Activated naive CD8-positive, alpha-beta T cell treated with anti-CD3 and anti-CD28 coated beads, Interleukin-2, amount 50 U/mL, for 24 hours (primary cell): Measurements from ENCODE around the gene GRIN2D.

ENCODE experiments used
- ATAC-seq: fragments of 150-1000 bp; cut with Tn5 transposase; one replicate; pipeline ENCODE4 v1.10.0; 2021
- DNase-seq: peaks from one replicate; pipeline ENCODE4 v3.0.0; 2021
- H3K27ac Mint-ChIP-seq: one replicate; pipeline ENCODE4 v1.8.0; 2021; ENCODE audit warnings: mild to moderate bottlenecking, mixed read lengths
- H3K27me3 Mint-ChIP-seq: one replicate; pipeline ENCODE4 v1.8.0; 2021; ENCODE audit warnings: mixed read lengths
- H3K36me3 Mint-ChIP-seq: one replicate; pipeline ENCODE4 v1.8.0; 2021; ENCODE audit warnings: low read depth, mixed read lengths
- H3K4me1 Mint-ChIP-seq: one replicate; pipeline ENCODE4 v1.8.0; 2021; ENCODE audit warnings: mixed read lengths
- H3K4me3 Mint-ChIP-seq: one replicate; pipeline ENCODE4 v1.8.0; 2021; ENCODE audit warnings: mild to moderate bottlenecking, moderate library complexity, mixed read lengths
- H3K9me3 Mint-ChIP-seq: one replicate; pipeline ENCODE4 v1.8.0; 2021; ENCODE audit warnings: mixed read lengths

Gene GRIN2D

DNA sequence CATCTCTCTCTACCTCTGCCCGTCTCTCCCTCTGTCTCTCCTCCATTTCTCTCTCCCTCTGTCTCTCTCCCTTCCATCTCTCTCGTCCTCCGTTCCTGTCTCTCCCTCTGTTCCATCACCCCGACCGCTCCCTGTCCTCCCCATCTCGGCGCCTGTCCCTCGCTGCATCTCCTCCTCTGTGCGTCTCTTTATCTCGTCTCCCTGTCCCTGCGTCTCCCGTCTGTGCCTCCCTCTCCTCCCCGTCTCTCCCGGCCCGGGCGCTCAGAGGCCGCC lies 4.6 kb downstream of the GRIN2D start:
- H3K27me3 Mint-ChIP-seq: peaks cover 37% of the 10 kb centered on the region
- H3K4me3 Mint-ChIP-seq: peak overlapping the region; percentile 87
- peaks cover 5% of the 10 kb centered on the region for H3K9me3 Mint-ChIP-seq
- peaks cover 36% of the 10 kb centered on the region for H3K4me1 Mint-ChIP-seq
- ATAC-seq: peak; percentile 2
- H3K27ac Mint-ChIP-seq: peak overlapping the region; percentile 78
- H3K36me3 Mint-ChIP-seq: peaks cover 2% of the 10 kb centered on the region
- no peak for DNase-seq

DNA sequence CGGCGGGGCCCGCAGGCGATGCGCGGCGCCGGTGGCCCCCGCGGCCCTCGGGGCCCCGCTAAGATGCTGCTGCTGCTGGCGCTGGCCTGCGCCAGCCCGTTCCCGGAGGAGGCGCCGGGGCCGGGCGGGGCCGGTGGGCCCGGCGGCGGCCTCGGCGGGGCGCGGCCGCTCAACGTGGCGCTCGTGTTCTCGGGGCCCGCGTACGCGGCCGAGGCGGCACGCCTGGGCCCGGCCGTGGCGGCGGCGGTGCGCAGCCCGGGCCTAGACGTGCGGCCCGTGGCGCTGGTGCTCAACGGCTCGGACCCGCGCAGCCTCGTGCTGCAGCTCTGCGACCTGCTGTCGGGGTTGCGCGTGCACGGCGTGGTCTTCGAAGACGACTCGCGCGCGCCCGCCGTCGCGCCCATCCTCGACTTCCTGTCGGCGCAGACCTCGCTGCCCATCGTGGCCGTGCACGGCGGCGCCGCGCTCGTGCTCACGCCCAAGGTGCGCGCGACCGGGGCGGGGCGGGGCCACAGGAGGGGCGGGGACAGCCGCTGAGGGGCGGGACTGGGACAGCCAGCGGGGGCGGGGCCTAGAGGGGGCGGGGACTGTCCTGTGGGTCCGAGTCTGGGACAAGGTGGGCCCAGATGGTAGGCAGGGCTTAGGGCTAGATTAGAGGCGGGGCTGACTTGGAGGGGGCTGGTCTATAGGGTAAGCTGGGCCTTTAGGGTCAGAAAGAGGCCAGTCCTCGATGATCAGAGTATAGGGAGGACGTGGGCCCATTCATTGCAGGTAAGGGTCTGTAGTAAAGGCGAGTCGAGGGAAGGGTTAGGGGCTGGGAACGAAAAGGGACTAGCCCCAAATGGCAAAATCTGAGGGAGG lies 5.1 kb downstream of the GRIN2D start:
- Mint-ChIP-seq H3K27ac (peak overlapping the region; percentile 31), H3K36me3 (peaks cover 2% of the 10 kb centered on the region), H3K9me3 (peaks cover 5% of the 10 kb centered on the region), H3K4me3 (peak overlapping the region; percentile 87), H3K27me3 (peaks cover 35% of the 10 kb centered on the region), H3K4me1 (peaks cover 38% of the 10 kb centered on the region)
- ATAC-seq: peak; percentile 57
- peak; percentile 86 for DNase-seq

DNA sequence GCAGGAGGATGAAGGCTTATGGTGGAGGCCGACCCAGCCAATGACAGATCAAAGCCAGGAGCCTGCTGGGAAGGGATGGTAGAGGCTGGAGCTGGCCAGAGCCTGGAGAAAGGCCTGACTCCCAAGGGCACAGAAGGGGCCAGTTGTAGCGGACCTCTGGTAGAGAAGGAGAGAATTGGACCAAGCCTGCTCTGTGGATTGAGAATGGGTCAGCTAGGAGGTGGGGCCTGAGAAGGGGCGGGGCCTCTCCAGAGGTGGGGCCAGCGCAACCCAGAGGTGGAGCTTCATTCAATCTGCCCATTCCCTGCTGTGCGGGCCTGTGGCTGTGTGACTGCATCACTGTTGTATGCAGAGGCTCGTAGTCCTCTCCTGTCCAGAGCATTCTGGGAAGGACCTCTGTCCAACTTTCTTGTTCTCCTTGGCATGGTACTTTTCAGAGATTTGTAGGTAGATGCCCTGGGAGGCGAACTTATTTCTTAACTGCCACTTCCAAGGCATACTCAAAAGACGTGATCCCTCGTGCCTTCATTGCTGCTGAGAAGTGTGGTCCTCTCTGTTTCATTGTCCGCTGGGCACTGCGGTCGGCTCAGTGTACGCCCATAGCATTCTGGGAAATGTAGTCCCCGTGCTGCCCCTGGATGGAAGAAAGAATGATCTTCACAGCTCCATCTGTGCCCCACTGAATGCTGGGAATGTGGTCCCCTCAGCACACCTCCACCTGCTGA lies 6.7 kb downstream of the GRIN2D start:
- Mint-ChIP-seq H3K4me1 (peaks cover 33% of the 10 kb centered on the region), H3K9me3 (peaks cover 5% of the 10 kb centered on the region), H3K27me3 (peaks cover 22% of the 10 kb centered on the region), H3K36me3 (peaks cover 2% of the 10 kb centered on the region), H3K27ac (no peak overlapping the region), H3K4me3 (no peak overlapping the region)
- DNase-seq: peak; percentile 47
- peak; percentile 11 for ATAC-seq

DNA sequence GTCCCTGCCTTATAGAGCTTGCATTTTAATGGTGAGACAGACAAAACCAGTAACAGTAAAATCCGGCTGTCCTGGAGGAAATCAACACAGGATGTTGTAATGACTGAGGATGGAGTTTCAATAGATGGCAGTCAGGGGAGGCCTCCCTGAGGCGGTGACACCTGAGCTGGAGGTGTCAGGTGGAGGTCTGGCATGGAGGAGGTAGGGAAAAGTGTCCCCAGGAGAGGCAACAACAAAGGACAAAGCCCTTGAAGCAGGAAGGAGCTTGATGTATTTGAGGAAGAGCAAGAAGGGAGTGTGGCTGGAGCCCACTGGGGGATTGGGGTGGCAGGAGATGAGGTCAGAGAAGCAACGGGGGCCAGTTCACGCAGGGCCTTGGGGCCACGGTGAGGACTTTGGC lies 7.8 kb downstream of the GRIN2D start:
- Mint-ChIP-seq H3K27ac (no peak overlapping the region), H3K9me3 (peaks cover 5% of the 10 kb centered on the region), H3K4me3 (no peak overlapping the region), H3K27me3 (peaks cover 12% of the 10 kb centered on the region), H3K4me1 (peaks cover 27% of the 10 kb centered on the region), H3K36me3 (peaks cover 2% of the 10 kb centered on the region)
- no peak for ATAC-seq
- no peak for DNase-seq

DNA sequence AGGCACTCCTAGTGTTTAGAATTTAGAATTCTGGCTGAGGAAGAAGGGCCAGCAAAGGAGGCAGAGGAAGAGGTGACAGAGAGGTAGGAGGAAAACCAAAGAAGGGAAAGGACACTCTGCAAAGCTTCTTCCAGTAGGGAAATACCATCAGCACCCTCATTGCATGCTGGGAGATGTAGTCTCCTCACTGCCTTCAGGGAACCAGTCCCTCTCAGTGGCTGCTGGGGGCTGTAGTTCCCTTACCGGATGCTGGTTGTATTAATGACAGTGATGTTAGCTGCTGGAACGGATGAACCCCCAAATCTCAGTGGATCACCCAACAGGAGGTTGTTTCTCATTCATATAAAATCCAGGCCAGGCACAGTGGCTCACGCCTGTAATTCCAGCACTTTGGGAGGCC lies 10.1 kb downstream of the GRIN2D start:
- Mint-ChIP-seq H3K36me3 (no peaks in the 10 kb centered on the region), H3K4me1 (peaks cover 17% of the 10 kb centered on the region), H3K4me3 (no peak overlapping the region), H3K27me3 (peaks cover 9% of the 10 kb centered on the region), H3K9me3 (peaks cover 5% of the 10 kb centered on the region), H3K27ac (no peak overlapping the region)
- DNase-seq (no peak), ATAC-seq (peak; percentile 75)

DNA sequence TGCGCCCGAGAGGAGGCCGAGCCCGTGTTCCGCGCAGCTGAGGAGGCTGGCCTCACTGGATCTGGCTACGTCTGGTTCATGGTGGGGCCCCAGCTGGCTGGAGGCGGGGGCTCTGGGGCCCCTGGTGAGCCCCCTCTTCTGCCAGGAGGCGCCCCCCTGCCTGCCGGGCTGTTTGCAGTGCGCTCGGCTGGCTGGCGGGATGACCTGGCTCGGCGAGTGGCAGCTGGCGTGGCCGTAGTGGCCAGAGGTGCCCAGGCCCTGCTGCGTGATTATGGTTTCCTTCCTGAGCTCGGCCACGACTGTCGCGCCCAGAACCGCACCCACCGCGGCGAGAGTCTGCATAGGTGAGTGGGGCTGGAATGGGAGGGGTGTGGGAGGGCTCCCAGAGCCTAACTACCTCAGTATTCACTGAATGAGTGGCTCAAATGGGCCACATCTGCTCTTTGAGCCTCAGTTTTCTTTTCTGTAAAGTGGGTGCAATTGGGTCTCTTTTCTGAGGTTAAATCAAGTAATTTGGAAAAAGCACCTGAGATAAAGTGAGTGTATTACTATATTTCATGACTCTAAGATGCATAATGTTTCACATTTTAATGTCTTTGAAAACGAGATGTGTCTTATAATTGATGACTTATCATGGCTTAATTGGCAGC lies 11.7 kb downstream of the GRIN2D start:
- Mint-ChIP-seq H3K9me3 (no peaks in the 10 kb centered on the region), H3K27ac (no peak overlapping the region), H3K4me3 (no peak overlapping the region), H3K36me3 (no peaks in the 10 kb centered on the region), H3K27me3 (peaks cover 9% of the 10 kb centered on the region), H3K4me1 (peaks cover 8% of the 10 kb centered on the region)
- no peak for DNase-seq
- ATAC-seq: no peak

DNA sequence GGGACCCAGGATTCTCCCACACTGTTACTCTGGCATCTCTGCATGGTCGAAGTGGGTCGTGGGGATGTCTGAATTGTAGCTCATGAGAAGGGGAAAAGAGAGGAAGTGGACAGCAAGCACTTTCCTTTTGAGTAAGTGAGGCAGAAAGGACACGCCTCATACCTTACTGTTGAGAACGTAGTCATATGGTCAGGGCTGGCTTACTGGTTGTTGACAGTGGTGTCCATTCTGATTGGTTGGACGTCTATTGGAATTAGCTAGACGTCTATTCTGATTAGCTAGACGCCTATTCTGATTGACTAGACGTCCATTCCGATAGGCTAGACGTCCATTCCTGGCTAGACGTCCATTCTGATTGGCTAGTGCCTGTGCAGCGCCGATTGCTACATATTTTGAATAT lies 12.4 kb downstream of the GRIN2D start:
- Mint-ChIP-seq H3K27me3 (peaks cover 9% of the 10 kb centered on the region), H3K9me3 (no peaks in the 10 kb centered on the region), H3K4me1 (peaks cover 7% of the 10 kb centered on the region), H3K27ac (no peak overlapping the region), H3K4me3 (no peak overlapping the region), H3K36me3 (no peaks in the 10 kb centered on the region)
- no peak for ATAC-seq
- no peak for DNase-seq

DNA sequence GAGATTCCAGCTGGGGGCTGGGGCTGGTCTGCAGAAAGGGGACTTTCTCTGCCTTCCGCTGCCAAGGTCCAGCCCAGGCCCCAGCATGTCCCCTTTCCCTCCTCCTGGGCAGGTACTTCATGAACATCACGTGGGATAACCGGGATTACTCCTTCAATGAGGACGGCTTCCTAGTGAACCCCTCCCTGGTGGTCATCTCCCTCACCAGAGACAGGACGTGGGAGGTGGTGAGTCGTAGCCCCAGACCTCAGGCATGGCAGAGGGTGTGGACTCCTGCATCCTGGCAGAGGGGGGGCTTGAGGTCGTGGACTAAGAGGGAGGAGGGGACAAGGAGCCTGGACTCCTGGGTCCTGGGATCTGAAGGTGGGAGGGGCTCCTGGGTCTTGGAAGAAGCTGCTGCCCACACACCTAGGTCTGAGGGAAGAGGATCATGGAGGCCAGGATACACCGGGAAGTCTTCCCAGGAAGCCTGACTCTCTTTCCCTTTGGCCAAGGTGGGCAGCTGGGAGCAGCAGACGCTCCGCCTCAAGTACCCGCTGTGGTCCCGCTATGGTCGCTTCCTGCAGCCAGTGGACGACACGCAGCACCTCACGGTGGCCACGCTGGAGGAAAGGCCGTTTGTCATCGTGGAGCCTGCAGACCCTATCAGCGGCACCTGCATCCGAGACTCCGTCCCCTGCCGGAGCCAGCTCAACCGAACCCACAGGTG lies 20.6 kb downstream of the GRIN2D start:
- H3K27ac Mint-ChIP-seq: no peak overlapping the region
- peaks cover 24% of the 10 kb centered on the region for H3K4me1 Mint-ChIP-seq
- ATAC-seq: no peak
- peaks cover 33% of the 10 kb centered on the region for H3K27me3 Mint-ChIP-seq
- H3K36me3 Mint-ChIP-seq: no peaks in the 10 kb centered on the region
- H3K4me3 Mint-ChIP-seq: no peak overlapping the region
- DNase-seq: no peak
- H3K9me3 Mint-ChIP-seq: no peaks in the 10 kb centered on the region

DNA sequence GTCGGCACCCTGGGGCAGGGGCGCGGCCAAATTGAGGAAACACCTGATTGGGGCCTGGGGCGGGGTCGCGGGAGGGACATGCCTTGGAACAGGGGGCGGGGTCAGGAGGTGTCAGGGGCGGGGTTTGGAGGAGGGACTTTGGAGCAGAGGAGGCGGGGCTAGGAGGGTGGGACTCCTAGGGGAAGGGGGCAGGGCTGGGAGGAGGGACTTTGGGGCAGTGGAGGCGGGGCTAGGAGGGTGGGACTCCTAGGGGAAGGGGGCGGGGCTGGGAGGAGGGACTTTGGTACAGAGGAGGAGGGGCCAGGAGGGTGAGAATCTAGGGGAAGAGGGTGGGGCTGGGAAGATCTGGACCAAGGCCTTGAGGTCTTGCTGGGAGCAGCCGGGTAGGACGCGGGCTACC lies 21.9 kb downstream of the GRIN2D start:
- ATAC-seq (no peak), DNase-seq (peak; percentile 78)
- Mint-ChIP-seq H3K9me3 (no peaks in the 10 kb centered on the region), H3K36me3 (no peaks in the 10 kb centered on the region), H3K4me3 (no peak overlapping the region), H3K4me1 (peaks cover 30% of the 10 kb centered on the region), H3K27me3 (peaks cover 33% of the 10 kb centered on the region), H3K27ac (no peak overlapping the region)

DNA sequence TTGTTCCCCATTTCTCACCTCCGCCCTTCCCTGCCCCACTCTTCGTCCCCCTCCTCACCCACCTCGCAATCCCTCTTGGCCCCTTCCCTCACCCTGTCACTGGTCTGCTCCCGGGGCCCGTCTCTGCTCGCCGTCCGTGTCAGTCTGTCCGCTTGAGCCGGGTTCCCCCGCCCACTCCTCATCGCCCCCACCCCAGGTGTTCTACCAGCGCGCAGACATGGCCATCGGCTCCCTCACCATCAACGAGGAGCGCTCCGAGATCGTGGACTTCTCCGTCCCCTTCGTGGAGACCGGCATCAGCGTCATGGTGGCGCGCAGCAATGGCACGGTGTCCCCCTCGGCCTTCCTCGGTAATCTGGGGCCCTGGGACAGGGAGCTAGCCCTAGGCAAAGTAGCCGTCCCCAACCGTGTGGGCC lies 22.3 kb downstream of the GRIN2D start:
- Mint-ChIP-seq H3K36me3 (no peaks in the 10 kb centered on the region), H3K27ac (no peak overlapping the region), H3K4me3 (no peak overlapping the region), H3K27me3 (peaks cover 33% of the 10 kb centered on the region), H3K9me3 (no peaks in the 10 kb centered on the region), H3K4me1 (peaks cover 30% of the 10 kb centered on the region)
- no peak for DNase-seq
- ATAC-seq: no peak

DNA sequence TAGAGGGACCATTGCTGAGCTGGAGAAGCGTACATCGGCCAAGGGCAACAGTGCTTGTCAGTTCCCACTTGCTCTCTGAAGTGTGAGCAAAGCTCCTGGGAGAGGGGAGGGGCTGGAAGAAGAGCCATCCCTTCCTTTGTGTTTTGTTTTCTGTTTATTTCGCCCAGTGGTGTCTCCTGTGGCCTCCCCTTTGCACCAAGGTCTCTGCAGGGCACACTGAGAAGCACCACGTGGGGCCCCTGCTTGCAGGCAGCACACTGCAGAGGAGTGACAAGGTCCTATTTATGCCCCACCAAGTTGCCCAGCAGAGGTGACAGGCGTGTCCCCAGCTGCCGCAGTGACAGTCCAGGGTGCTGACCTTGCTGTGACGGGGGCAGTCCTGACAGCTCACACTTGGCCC lies 24.0 kb downstream of the GRIN2D start:
- no peaks in the 10 kb centered on the region for H3K9me3 Mint-ChIP-seq
- H3K4me1 Mint-ChIP-seq: peaks cover 30% of the 10 kb centered on the region
- DNase-seq: no peak
- no peak overlapping the region for H3K4me3 Mint-ChIP-seq
- H3K27ac Mint-ChIP-seq: no peak overlapping the region
- H3K36me3 Mint-ChIP-seq: no peaks in the 10 kb centered on the region
- no peak for ATAC-seq
- peaks cover 33% of the 10 kb centered on the region for H3K27me3 Mint-ChIP-seq

DNA sequence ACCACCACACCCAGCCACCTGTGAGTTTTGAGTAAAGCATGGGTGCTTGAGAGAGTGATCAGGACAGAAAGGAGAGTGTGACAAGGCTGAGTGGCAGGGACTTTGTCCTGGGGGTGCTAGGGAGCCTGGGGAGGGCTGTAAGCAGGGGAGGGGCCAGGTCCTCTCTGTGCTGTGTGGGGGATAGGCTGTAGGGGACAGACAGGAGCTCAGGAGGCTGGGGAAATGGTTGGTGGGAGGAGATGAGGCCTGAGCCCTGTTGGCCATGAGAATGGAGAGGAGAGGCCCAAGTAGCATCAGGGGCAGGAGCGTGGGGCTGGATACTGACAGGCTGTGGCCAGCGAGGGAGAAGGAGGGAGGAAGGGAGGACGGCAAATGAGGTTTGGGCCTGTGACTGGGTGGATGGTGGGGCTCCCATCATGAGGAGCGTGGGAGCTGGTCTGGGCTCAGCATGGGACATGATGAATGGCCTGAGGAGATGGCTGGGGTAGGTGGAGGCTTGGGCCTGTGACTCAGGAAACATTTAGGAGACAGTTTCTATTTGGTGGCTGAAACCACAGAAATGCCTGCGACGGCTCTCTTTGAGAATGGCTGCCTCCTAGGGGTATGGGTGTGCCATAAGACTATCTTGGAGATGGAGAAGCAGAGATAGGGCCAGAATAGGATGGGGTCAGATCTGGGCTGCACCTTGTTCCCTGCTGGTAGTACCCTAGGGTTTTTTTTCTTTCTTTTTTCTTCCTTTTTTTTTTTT lies 25.0 kb downstream of the GRIN2D start:
- Mint-ChIP-seq H3K4me1 (peaks cover 31% of the 10 kb centered on the region), H3K4me3 (peak overlapping the region; percentile 53), H3K36me3 (no peaks in the 10 kb centered on the region), H3K9me3 (no peaks in the 10 kb centered on the region), H3K27ac (peak overlapping the region; percentile 88), H3K27me3 (peaks cover 37% of the 10 kb centered on the region)
- ATAC-seq (peak; percentile 52), DNase-seq (peak; percentile 40)

DNA sequence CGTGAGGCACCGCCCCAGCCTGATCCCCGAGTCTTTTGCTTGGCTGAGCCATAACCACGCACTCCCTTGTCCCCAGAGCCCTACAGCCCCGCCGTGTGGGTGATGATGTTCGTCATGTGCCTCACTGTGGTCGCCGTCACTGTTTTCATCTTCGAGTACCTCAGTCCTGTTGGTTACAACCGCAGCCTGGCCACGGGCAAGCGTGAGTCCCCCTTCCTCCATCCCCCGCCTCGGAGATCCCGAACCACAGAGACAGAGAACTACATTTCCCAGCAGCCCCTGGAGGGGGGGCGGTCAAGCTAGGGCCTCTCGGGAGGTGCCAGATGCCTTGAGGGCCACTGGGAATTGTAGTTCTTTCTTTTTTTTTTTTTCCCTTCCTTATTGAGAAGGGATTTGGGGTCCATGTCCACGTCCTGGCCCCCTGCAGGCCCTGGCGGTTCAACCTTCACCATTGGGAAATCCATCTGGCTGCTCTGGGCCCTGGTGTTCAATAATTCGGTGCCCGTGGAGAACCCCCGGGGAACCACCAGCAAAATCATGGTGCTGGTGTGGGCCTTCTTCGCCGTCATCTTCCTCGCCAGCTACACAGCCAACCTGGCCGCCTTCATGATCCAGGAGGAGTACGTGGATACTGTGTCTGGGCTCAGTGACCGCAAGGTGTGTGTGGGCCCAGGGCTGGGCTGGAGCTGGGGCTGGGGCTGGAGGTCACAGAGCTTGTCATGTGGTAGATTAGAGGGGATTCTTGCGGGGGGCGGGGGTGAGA lies 25.9 kb downstream of the GRIN2D start:
- Mint-ChIP-seq H3K27me3 (peaks cover 32% of the 10 kb centered on the region), H3K4me3 (peak overlapping the region; percentile 53), H3K36me3 (no peaks in the 10 kb centered on the region), H3K27ac (peak overlapping the region; percentile 88), H3K9me3 (no peaks in the 10 kb centered on the region), H3K4me1 (peaks cover 30% of the 10 kb centered on the region)
- DNase-seq: peak; percentile 81
- peak; percentile 87 for ATAC-seq
